HG02623 (cell line): ENCODE data around the gene ZSWIM5.
"Not testable (repeated sequence)": the region's sequence is repeated elsewhere in the genome, so short reads cannot be mapped to it uniquely, and the experiment has no call there.

Experiments
- ATAC-seq: cut with Tn5 transposase; IDR thresholded peaks from one replicate; pipeline ENCODE4 v1.9.1; 2021; ENCODE audit warnings: moderate library complexity; ENCODE audit not compliant: unreplicated experiment

ZSWIM5 gene

DNA sequence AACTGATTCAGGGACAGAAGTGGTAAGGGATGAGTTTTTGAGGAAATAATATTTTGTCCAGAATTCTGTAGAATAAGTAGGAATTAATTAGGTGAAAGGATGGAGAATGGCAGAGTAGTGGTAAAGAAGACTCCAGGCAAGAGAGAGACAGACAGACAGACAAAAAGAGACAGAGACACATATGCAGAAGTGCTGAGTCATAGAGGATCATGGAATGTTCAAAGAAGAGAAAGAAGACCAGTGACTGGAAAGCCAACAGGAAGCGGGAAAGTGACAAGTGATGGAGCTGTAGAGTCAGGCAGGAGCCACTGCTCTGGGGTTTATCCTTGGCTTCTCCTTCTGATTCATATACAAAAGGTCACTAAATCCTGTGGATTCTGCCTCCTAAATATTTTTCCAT lies 108.5 kb downstream of the ZSWIM5 start:
- ATAC-seq, result no peak

DNA sequence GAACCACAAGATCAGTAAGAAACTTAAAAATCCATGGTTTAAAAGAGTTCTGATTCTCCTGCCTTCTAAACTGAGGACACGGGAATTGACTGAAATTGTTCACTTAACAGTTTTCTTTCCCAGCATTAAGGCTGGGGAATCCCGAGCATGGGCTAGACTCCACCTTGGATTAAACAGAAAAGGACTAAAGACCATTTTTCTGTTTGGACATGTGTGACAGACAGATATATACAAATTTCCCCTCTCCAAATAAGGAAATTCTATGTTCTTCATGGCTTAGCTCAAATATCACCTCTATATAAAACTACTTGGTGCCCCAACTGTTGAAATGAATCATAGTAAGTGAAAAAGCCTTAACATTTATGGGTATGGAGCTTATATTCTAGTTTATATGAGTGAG lies 109.3 kb downstream of the ZSWIM5 start:
- ATAC-seq, result no peak

DNA sequence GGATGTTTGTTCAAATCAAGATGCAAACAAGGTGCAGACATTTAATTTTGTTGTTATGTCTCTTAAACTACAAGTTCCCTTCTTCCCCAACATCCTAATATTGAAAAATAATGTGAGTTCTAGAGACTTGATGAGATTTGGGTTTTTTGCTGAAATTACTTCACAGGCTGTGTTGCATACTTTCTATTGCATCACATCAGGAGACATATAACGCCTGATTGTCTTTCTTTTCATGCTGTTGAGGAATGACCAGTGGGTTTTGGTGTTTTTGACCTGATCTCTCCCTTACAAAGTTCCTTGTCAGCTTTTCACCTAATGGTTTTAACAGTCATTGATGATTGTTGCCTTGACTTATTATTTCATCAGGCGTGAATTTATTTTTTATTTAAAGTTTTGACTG lies 111.0 kb downstream of the ZSWIM5 start:
- ATAC-seq, result no peak

DNA sequence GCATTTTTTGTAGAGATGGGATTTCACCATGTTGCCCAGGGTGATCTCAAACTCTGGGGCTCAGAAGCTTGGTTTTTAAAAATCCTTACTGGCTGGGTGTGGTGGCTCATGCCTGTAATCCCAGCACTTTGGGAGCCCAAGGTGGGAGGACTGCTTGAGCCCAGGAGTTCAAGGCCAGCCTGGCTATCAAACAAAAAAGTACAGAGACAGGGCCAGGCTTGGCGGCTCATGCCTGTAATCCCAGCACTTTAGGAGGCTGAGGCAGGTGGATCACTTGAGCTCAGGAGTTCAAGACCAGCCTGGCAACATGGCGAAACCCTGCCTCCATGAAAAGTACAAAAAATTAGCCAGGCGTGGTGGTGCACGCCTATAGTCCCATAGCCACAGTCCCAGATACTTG lies 112.0 kb downstream of the ZSWIM5 start:
- not testable (repeated sequence) for ATAC-seq

DNA sequence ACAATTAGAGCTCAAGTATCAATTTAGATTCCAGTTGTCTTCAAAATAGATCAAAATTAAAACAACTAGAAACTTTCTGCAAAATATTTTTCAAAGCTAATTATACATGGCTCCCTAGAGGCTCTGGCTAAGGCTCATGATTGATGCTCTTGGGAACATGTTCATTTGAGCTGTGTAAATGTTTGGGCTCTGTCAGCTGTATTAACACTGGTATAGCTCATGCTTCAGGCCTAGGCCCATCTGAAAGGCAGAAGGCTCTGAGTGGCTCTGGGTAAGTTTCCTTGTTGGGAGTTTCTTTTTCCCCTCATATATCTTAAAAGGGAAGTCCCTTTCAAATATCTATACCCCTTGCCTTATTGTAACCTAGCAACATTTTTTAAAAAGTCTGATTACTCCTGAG lies 113.1 kb downstream of the ZSWIM5 start:
- ATAC-seq, result no peak

DNA sequence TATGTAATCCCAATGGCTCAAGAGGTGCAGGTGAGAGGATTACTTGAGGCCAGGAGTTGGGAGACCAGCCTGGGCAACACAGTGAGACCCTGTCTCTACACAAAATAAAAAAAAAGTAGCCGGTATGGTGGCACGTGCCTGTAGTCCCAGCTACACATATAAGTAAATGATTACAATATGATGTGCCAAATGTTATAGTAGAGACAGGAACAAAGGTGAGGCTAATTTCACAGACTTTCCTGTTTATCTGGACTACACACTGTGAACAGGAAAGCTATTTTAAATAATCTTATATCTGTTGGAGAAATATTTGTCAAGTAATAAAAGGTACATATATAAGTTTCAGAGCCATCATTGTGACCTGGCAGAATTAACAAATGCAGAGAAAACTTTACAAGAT lies 116.7 kb downstream of the ZSWIM5 start:
- ATAC-seq, result no peak

DNA sequence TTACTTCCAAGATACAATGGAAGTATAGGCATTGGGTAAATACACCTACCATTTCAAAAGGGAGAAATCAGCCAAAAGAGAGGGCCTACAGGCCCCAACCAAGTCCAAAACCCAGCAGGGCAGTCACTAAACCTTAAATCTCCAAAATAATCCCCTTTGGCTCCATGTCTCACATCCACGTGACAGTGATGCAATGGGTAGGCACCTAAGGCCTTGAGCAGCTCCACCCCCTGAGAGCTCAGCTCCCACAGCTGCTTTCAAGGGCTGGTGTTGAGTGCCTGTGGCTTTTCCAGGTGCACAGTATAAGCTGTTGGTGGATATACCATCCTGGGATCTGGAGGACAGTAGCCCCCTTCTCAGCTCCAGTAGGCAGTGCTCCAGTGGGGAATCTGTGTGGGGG lies 121.8 kb downstream of the ZSWIM5 start:
- no peak for ATAC-seq

DNA sequence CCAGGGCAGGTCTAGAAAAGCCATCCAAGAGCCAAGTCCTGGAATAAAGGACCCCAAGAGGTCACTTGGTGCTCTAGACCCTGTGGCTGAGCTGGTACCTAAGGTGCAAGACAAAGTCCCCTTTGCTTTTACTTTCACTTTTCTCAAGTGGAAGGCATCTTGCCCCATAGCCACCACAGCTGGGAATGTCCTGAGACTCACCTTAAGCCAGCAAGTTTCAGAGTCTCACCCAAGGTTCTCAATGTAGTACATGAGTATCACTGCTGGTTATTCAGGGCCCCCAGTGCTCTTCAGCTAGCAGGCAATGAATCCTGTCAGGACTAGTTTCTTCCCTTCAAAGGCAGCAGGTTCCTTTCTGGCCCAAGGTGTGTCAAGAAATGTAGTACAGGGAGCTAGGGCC lies 126.9 kb downstream of the ZSWIM5 start:
- ATAC-seq, result no peak

DNA sequence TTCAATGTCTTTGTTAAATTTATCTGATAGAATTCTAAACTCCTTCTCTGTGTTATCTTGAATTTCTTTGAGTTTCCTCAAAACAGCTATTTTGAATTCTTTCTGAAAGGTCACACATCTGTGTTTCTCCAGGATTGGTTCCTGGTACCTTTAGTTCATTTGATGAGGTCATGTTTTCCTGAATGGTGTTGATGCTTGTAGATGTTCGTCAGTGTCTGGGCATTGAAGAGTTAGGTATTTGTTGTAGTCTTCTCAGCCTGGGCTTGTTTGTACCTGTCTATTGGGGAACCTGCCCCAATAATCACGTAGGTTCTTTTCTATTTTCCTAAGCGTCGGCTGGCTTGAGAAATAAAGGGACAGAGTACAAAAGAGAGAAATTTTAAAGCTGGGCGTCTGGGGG lies 129.4 kb downstream of the ZSWIM5 start:
- not testable (repeated sequence) for ATAC-seq

DNA sequence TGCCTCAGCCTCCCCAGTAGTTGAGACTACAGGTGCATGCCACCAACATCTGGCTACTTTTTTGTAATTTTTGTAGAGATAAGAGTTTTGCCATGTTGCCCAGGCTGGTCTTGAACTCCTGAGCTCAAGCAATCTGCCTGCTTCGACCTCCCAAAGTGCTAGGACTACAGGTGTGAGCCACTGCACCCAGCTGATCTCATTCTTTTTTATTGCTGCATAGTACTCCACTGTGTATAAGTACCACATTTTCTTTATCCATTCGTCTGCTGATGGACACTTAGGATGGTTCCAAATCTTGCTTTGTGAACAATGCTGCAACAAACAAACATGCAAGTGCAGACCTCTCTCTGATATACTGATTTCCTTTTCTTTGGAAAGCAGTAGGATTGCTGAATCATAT lies 134.8 kb downstream of the ZSWIM5 start:
- ATAC-seq, result no peak

DNA sequence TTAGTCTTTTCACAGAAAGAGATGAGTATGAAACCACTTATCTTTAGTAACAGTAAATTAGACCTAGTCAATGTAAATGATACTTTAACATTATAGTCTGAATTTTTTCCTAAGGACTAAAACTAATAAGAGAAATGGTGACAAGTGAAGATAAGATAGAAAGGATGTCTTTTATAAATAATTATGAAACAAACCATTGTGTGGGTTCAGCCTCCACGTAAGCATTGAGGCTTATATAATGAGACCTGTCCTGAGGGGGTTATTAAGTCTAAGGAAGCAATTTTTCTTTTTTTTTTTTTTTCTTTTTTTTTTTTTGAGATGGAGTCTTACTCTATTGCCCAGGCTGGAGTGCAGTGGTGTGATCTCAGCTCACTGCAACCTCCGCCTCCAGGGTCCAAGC lies 138.6 kb downstream of the ZSWIM5 start:
- no peak for ATAC-seq

DNA sequence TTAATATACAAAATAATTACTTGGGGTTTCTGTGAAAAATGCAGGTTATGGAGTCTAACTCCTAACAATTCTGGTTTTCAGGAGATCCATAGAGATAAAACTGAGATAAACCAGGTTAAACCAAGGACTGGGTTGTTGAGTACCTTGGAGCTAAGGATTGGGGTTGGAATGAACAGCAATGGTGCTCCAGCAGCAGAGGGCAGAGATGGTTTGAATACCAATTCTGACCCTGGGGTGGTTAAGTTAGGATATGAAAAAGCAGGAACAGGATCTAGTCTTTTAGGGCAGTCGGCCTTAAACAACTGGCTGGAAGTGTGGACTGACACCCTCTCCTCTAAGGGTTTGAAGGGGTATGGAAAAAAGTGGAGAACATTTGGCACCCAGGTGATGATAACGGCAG lies 141.3 kb downstream of the ZSWIM5 start:
- ATAC-seq, result no peak

DNA sequence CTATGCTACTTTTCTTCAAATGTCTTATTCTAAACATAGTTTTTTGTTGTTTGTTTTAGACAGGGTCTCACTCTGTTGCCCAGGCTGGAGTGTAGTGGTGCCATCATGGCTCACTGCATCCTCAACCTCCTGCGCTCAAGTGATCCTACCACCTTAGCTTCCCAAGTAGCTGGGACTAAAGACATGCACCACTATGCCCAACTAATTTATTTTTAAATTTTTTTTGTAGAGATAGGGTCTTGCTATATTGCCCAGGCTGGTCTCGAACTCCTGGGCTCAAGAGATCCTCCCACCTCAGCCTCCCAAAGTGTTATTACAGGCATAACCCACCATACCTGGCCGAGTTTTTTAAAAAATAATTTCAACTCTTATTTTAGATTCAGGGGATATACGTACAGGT lies 143.9 kb downstream of the ZSWIM5 start:
- ATAC-seq, result not testable (repeated sequence)

DNA sequence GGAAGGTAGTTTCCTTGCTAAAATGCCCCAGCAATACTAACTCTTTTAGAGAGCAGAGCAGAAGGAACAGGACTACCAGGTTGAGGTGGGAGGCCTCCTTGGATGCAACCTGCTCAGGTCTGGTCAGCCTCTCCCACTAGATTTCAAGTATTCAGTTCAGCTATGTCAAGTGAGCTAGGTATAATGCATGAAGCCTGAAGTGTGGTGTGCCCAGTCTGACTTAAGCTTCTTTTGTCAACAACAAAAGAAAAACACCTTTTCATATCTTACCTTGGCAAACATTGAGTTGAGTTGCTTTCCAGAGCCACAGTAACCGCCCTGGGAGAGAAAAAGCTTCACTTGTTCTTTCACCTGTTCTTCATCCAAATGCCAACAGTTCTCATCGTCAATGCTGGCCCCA lies 146.6 kb downstream of the ZSWIM5 start:
- ATAC-seq, result no peak

DNA sequence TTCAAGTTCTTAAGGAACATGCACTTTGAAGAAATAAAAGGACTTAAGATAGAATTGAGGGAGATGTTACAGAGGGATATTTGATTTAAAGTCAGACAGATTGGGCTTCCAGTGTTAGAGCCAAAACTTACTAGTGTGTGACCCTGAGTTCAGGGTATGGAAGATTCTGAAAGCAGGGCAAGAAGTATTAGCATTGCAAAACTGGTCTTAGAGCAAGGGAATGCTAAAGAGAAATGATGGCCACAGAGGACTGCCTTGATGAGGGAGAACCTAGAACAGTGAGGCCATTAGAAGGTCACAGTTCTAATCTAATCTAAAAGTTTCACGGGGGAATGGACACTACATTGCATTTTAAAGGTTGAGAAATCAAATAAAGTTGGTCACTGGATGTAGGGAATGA lies 148.9 kb downstream of the ZSWIM5 start:
- no peak for ATAC-seq

DNA sequence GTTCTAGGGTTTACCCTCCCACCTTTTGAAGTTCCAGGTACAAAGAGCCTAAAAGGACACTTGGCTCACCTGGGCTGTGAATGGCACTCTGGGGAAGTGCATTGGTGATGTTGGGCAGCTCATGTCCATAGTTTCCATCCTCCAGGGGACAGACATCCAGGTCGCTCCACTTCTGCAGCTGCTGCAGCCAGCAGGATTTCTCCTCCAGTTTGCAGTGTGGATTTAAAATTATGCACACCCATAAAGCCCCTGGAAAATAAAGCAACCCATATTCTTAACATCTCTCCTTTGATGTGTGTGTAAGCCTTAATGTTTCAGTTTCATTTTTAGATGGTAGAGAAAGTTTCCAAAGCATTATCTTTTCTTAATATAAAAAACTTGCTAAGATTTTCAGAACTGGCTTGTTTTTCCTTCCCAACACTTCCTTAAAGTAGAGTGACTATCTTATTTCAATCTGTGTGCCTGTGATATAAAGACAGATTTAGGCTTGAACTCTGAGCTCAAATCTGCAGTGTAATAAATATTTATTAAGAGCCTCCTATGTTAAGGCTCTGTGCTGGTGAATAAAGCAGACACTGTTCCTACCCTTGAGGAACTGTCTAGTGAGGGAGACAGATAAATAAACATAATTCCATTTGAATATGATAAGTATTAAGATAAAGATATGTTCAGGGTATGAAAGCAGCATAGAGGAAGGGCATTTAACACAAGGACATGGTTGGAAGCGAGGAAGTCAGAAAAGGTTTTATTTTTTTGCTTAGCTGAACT lies 155.2 kb downstream of the ZSWIM5 start:
- ATAC-seq, result no peak

DNA sequence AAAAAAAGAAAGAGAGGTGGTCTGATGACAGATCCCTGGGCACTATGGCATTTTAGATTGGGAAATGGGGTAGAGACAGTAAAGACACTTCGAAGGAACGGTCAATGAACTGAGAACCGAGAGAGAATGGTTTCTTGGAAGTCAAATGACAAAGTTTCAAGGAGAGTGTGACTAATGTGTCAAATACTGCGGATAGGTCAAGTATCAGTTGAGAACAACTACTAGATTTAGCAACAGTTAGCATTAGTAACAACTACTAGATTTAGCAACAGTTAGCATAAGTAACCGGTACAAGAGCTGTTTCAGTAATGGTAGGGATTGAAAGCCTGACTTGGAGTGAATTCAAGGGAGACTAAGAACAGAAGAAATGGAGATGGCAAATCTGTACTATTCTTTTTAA lies 159.4 kb downstream of the ZSWIM5 start:
- ATAC-seq, result no peak

DNA sequence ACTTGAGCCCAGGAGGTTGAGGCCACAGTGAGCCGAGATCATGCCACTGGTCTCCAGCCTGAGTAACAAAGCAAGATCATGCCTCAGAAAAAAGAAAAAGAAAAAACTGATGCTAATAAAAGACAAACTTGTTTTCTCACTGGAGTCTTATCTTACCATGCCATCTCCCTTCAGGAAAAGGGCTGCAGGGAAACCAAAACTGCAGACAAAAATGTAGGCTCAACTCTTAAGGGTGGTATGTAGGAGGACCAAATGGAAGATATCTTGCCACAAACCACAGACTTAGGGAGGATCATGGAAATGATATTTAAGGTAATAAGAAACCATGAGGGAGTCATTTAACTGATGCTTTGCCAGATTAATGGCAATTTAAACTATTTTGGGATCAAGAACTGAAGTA lies 161.5 kb downstream of the ZSWIM5 start:
- no peak for ATAC-seq

DNA sequence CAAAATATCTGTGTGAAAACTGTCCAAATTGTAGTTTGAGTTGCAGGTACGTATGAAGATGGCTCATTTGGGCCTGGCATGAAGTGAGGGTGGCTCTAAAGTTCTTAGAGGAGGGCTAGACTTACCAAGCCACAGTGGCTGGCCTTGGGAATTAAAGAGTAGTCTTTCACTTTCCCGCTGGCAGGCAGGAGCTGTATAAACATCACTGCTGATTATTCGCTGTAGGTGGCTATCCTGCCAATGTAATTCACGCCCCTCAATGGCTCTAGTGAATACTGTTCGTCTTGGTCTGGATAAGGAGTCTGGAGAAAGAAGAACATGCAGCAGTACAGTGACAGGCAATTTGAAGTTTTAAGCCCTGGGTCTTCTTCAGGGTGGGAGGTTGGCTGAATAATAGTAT lies 163.3 kb downstream of the ZSWIM5 start:
- ATAC-seq, result no peak

DNA sequence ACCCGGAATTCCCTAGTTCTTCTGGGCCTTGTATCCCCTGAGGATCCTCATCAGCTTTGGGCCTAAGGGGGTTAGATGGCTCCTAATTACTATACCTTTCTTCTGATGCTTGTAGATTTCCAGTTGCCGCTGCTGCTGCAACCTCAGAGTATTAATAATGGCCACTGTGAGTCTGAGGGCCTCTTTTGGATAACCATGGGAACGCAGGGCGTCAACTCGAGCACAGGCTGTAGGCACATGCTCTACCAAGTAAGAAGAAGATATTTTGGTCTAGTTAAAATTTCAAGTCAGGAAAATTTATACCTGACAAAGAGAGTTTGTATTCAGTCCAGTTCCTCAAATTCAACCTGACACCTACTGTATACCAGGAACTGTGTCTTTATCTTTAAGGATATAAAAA lies 166.1 kb downstream of the ZSWIM5 start:
- no peak for ATAC-seq

DNA sequence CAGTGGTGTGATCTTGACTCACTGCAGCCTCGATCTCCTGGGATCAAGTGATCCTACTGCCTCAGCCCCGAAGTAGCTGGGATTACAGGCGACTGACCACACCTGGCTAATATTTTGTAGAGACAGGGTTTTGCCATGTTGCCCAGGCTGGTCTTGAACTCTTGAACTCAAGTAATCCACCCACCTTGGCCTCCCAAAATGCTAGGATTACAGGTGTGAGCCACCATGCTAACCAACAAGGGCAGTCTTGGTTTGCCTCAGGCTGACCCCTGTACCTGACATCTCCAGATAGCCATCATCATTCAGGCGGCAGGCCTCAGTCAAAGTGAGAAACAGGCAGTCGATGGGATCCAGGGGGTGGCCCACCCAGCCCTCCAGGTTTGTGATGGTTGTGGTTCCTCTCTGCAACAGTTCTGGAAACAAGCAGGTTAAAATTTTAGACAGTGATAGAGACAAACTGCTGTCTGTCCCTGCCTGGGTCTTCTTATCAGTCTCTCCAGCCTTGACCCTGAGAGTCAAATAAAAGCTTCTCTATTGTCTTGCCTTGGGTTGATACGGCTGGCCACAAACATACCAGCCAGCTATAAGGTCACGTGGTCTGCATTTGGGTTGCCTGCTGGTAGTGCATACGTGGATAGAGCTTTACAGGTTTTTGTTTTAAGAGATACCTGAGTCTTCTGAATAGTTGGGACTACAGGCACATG lies 167.6 kb downstream of the ZSWIM5 start:
- ATAC-seq, result no peak

DNA sequence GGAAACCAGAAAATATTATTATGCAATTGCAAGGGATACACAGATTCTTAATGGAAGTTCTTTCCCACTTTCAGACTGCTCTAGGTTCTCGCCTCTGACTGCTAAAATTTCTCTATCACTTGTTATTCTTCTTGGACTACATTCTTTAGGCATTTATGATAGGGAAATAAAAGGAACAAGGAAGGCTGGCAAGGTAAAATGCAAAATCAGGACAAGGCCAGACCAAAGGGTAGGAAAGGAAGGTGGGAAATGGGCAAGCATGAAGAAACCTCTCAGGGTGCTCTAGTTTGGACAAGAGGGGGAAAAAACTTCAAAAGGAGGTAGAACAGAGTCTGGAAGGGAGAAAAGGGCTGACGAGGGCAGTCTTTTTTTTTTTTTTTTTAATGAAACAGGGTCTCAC lies 168.2 kb downstream of the ZSWIM5 start:
- ATAC-seq, result no peak

DNA sequence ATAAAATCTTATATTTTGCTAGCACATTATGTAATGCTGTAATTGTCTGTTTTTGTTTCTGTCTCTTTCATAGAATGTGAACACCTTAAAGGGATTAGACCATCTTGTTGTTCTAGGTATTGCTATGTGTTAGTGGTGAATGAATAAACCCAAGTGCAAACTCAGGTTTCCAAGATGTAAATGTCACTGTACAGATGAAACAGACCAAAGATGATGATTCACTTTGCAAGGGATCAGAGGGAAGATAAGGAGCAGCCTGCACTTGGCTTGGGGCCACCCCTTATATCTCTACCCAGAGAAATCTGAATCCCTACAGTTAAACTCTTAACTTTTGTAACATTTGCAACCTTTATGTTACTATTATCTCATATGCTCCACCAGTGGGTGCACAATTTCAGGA lies 168.9 kb downstream of the ZSWIM5 start:
- no peak for ATAC-seq
